CD4-positive, alpha-beta T cell treated with Interleukin-4 for 4 hours (primary cell): Measurements from ENCODE around the gene NRM.
"Not testable (repeated sequence)": the region's sequence is repeated elsewhere in the genome, so short reads cannot be mapped to it uniquely, and the experiment has no call there.

Experiments
- DNase-seq: peaks from one replicate; pipeline ENCODE4 v3.0.0-alpha.2; 2020

NRM gene

DNA sequence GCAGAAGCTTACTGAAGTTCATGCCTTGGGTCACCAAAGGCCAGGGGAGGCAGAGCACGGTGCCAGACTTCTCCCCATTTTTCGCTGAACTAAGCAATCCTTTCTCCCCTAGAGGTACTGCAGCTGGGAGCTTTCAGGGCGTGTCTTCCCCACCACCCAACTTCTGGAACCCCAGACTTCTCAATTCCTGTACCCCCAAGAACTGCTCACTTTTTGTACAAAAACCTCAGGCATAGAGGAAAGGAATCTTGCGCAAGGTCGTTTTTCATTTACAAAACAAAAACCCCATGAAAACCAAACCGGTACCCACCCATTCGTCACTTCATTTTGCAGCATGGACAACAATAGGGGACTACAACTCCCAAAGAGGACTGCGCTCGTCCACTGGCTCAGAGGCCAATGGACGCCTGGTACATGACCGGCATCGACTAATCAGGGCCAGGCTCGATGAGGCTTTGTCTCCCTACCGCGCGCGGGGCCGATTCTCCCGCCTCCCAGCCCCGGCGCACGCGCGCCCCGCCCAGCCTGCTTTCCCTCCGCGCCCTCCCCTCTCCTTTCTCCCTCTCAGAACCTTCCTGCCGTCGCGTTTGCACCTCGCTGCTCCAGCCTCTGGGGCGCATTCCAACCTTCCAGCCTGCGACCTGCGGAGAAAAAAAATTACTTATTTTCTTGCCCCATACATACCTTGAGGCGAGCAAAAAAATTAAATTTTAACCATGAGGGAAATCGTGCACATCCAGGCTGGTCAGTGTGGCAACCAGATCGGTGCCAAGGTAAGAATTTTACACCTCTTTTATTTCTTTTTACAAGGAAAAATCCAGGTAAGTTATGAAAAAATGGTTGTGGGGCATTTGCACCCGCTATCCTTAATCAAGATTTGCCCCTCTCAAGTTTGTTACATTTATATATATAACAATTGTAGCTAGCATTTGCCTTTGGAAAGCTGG lies 29.3 kb upstream of the NRM start, which contains the start of gene TUBB:
Gene TUBB, plus strand, starts transcription at position 562 of the 947 bp plus-strand sequence. Its CDS starts 155 bp downstream, at position 717.
- peak; percentile 97 for DNase-seq

DNA sequence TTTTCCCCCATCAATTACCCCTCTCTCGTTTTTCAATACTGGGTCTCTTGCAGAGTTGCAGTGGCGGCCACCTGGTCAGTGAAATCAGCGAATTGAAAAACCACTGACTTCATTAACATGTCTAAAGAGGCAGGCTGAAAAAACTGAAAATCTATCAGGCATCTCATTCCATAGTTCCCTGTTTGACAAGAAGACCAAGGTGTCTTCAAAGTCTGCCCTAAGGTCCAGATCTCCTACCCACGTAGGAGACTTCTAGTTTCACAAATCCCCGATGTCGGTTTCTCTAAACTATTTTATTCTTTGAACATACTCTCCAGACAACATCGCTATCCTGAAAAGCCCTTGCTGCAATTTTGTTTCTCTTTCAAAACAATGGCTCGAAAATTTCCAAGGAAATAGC lies 28.6 kb upstream of the NRM start:
- no peak for DNase-seq

- not testable (repeated sequence) for DNase-seq
Observed at GRCh38 chr6:30717845-30718720, 27.3 kb upstream of the NRM start.

GRCh38 chr6:30717129-30717844 lies 26.5 kb upstream of the NRM start, which contains the start of gene MDC1:
MDC1 (minus strand) TSS chr6:30717281; CDS start chr6:30715175, 2,106 bp downstream.
- DNase-seq, result peak; percentile 100

DNA sequence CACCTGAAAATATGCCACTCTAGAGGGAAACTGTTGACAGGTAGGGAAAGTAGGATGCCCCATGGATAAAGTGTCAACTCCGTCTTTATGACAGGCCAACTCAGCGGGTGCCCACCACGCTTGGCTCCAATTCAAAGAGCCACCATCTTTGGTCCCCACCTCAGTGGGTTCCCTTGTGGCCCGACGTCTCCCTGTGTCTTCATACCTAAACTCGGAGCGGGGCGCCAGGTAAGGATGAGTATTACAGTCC lies 26.0 kb upstream of the NRM start:
- DNase-seq, result no peak

DNA sequence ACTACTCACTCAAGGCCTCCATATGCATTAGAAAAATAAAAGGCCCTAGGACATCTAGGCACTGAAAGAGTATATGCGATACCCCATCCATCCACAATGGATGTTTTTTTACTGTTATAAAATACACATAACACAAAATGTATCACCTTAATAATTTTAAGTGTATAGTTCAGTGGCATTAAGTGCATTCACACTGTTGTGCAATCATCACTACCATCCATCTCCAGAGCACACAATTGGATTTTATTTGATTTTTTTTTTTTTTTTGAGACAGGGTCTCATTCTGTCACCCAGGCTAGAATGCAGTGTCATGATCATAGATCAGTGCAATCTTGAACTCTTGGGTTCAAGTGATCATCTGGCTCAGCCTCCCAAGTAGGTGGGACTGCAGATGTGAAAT lies 23.5 kb upstream of the NRM start:
- no peak for DNase-seq

GRCh38 chr6:30712441-30712945 lies 21.7 kb upstream of the NRM start:
- DNase-seq, result no peak

- no peak for DNase-seq
Observed at GRCh38 chr6:30711758-30712380, 21.1 kb upstream of the NRM start.

GRCh38 chr6:30709101-30709868 lies 18.5 kb upstream of the NRM start:
- DNase-seq, result no peak

GRCh38 chr6:30707281-30707850 lies 16.6 kb upstream of the NRM start:
- DNase-seq, result no peak

GRCh38 chr6:30705620-30706019 lies 14.8 kb upstream of the NRM start:
- no peak for DNase-seq

DNA sequence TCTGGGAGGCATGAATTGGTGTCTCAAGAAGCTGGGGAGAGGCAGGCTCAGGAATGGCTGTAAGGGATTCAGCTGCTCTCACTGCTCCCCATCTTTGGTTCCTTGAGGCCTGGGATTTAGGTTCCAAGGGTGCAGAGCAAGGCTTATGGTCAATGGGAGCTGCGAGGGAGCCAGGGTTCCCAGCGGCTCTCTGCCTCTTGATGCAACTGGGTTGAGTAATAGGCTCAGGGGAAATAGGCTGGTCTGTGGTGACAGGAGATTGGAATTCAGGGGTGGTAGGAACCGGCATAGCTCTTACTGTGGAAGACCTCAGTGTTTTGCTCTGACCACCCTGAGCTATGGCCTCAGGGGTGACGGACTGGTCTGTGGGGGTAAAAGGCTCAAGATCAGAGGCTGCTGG lies 13.0 kb upstream of the NRM start:
- DNase-seq, result no peak

DNA sequence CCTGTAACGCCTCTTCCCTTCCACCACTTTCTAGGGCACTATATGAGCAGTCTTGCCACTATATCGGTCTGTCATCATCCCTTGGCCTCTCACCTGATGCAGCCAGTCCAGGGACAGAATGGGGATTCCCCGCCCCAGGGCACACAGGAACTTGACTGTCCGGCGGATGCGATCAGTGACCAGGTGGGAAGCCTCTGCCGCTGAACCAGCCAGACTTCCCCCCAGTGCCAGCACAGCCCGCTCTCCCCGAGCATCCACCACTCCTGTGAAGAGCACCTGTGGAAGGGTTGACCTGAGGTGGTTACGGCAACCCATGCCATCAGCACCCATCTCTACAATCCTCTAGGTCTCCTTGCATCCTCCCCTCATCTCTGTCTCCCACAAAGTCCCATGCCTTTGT lies 12.2 kb upstream of the NRM start:
- no peak for DNase-seq

DNA sequence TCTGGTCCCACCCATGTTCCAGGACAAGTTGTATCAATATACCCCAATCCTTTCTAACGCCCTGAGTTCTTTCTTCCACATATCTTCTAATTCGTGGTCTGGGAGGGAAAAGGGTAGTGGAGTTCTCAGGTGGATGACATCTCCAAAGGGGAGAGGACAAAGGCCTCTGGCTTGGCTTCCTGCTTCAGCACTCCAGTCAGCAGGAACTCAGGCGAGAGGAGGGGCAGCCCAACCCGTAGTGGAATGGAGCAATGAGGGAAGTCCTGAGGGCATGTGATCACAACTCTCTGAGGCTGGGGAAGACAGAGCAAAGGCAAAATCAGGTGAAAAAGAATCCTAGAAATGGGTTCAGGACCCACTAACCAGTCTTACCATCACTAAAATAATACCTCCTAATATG lies 9.6 kb upstream of the NRM start:
- no peak for DNase-seq

GRCh38 chr6:30696432-30696831 lies 5.6 kb upstream of the NRM start:
- no peak for DNase-seq

DNA sequence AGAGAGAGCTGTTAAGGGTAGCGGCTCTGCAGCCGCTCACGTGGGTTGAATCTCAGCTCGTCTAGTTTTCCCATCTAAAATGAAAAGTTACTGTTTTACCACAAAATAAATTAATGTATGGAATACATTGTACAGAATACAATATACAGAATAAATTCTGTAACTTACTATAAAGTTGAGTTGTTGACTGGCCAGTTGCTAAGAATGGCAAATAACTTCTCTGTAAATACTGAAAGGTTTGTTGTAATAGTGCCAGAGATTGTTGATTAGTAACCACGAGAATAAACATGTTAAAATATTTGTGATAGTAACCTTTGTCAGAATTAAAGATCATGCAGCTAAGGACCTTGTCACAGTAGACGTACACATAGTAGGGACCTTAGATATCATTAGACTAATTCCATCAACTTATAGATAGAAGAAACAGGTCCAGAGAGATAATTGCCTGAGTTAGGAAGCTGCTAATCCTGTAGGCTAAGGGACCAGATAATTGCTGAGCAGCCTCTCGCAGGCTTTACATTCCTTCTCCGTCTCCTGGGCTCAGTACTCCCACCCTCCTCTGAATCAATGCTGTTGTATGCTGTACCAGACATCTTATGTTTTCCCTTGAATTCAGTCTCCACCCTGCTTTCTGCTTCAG lies 544 bp upstream of the NRM start:
- DNase-seq, result no peak

DNA sequence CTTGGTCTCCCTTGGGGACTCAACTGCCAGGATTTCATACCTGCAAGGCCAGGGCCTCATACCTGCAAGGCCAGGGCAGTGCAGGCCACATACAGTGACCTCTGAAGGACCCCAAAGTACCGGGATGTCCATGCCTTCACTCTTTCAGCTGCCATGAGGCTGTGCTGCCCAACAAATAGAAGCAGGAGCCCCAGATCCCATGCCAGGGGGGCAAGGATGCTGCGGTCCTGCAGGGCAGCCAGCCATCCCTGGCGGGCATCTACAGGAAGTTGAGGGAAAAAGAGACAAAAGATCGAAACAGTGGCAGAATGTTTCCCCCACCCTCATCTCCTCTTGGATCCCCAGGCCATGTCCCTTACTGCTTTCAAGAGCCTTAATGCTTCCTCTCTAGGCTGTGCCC lies 799 bp downstream of the NRM start:
- no peak for DNase-seq

DNA sequence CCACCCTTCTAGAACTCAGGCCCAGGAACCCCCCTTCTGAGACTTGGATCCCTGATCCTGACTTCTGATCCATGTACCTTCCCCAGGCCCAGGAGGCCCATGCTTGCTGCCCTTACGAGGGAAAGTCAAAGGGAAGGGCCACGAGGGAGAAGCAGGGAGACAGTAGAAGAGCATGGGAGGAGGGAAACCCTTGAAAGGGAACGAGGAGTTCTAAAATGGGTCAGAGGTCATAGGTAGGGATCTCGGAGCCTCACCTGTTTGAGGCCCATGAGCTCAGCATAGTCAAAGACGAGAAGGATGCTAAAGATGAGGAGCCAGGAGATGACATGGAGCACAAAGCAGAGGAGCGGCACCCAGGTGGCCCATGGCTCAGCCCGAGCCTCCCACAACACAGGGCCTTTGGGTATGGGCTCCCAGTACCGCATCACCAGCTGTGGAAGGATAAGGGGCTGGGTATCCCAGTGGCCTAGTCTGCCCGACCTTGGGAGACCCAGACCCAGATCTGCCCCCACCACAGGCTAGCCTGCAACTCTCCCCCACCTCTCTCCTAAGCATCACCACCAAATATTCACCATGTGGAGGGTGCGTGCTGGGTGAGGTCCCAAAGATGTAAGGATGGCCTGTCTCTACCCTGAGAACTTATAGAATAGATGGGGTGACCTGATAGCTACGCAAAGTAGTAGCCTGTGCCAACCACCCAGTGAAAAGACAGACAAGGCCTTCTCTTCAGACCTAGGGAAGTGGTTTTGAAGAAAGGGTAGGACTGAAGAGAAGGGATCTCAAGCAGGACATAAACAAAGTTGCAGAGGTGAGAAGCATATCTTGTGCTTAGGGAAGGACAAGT lies 1.5 kb downstream of the NRM start:
- DNase-seq, result no peak

GRCh38 chr6:30688569-30688968 lies 2.2 kb downstream of the NRM start:
- DNase-seq, result no peak
